Glutamatergic neuron (in vitro differentiated cells): ENCODE measurements around the gene NHLH2. TPM values are rescaled to one million over a fixed set of nuclear protein-coding genes. Genes with fewer than 3 reads are reported as not detected.
A peak's percentile ranks its signal among the peaks of the same experiment; 100 is the strongest.

Experiments used
- DNase-seq: peaks from one replicate; pipeline ENCODE4 v3.0.0; 2022
- H3K27ac Mint-ChIP-seq: one replicate; pipeline ENCODE4 v1.8.0; 2020; ENCODE audit warnings: mild to moderate bottlenecking, mixed read lengths, inconsistent platforms; ENCODE audit not compliant: unreplicated experiment
- H3K27me3 Mint-ChIP-seq: one replicate; pipeline ENCODE4 v1.8.0; 2020; ENCODE audit warnings: mild to moderate bottlenecking, moderate library complexity, mixed read lengths, inconsistent platforms; ENCODE audit not compliant: unreplicated experiment
- H3K36me3 Mint-ChIP-seq: one replicate; pipeline ENCODE4 v1.8.0; 2020; ENCODE audit warnings: mild to moderate bottlenecking, mixed read lengths, inconsistent platforms; ENCODE audit not compliant: unreplicated experiment
- H3K4me1 Mint-ChIP-seq: one replicate; pipeline ENCODE4 v1.8.0; 2020; ENCODE audit warnings: mild to moderate bottlenecking, low read depth, mixed read lengths, inconsistent platforms; ENCODE audit not compliant: unreplicated experiment
- H3K4me3 Mint-ChIP-seq: one replicate; pipeline ENCODE4 v1.8.0; 2020; ENCODE audit warnings: mild to moderate bottlenecking, mixed read lengths, inconsistent platforms; ENCODE audit not compliant: unreplicated experiment
- H3K9me3 Mint-ChIP-seq: one replicate; pipeline ENCODE4 v1.8.0; 2020; ENCODE audit warnings: mild to moderate bottlenecking, moderate library complexity, mixed read lengths, inconsistent platforms; ENCODE audit not compliant: unreplicated experiment
- total RNA-seq: library from RNA; stranded (reverse); fragmentation: NEBNext Ultra II Directional; extraction: Animal tissue kit (Norgen Biotek cat#: 25700); gene quantifications from one replicate; pipeline ENCODE4 v1.2.1, GENCODE V29; 2021; ENCODE audit not compliant: unreplicated experiment
- TF ChIP-seq, protein P1 (sequence below): fragments of 200-600 bp; sonication (generic); IDR thresholded peaks from one replicate; pipeline ENCODE4 v1.5.0; 2021; ENCODE audit not compliant: partially characterized antibody, unreplicated experiment

Gene NHLH2
- total RNA-seq, 1 donor from 2014 or later, result 255 TPM

DNA sequence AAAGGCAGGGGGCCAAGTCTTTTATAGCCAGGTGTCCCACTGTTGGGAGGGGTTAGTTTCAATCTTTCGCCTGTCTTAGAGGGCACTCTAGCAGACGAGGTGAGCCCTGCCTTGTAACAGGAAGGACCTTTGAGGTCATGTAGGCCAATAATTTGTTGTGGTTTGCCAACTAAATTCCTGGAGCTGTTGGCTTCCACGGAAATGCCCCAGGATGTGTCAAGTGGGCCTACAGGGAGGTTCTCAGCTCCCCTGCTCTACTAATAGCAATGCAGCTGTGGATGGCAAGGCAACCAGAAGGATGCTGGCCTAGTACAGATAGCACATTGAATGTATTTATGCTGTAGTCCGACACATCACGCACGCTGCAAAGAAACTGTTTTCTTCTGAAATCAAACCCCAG lies 50.1 kb downstream of the NHLH2 start:
- DNase-seq, result no peak
- Mint-ChIP-seq H3K4me1 (peaks cover 35% of the 10 kb centered on the region), H3K36me3 (peaks cover 4% of the 10 kb centered on the region), H3K27me3 (no peaks in the 10 kb centered on the region), H3K9me3 (peaks cover 8% of the 10 kb centered on the region), H3K27ac (no peak overlapping the region), H3K4me3 (no peak overlapping the region)
- TF ChIP-seq, protein P1, sequence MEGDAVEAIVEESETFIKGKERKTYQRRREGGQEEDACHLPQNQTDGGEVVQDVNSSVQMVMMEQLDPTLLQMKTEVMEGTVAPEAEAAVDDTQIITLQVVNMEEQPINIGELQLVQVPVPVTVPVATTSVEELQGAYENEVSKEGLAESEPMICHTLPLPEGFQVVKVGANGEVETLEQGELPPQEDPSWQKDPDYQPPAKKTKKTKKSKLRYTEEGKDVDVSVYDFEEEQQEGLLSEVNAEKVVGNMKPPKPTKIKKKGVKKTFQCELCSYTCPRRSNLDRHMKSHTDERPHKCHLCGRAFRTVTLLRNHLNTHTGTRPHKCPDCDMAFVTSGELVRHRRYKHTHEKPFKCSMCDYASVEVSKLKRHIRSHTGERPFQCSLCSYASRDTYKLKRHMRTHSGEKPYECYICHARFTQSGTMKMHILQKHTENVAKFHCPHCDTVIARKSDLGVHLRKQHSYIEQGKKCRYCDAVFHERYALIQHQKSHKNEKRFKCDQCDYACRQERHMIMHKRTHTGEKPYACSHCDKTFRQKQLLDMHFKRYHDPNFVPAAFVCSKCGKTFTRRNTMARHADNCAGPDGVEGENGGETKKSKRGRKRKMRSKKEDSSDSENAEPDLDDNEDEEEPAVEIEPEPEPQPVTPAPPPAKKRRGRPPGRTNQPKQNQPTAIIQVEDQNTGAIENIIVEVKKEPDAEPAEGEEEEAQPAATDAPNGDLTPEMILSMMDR, result no peak

DNA sequence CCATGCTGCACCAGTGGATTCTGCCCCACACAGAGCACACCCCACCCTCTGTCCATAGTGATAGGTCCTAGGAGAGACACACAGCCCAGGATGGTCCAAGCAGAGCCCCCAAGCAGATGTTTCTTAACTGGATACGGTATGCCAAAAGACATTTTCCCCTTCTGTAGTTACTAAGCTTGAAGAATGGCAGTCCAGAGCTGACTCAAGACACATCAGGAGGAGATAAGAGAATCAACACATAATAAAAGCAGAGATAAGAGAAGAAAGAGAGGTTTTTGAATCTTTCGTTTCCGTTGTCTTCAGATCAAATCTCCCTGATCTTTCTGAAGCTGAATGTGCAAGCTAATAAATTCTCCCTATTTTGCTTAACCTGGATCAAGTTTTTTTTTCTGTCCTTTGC lies 50.6 kb downstream of the NHLH2 start:
- Mint-ChIP-seq H3K9me3 (peaks cover 8% of the 10 kb centered on the region), H3K4me1 (peaks cover 30% of the 10 kb centered on the region), H3K27ac (peak overlapping the region; percentile 56), H3K4me3 (no peak overlapping the region), H3K27me3 (no peaks in the 10 kb centered on the region), H3K36me3 (peaks cover 4% of the 10 kb centered on the region)
- TF ChIP-seq, protein P1, result no peak
- DNase-seq, result no peak

Other genes starting within 250 kb of the NHLH2 start
- 4.6 TPM for gene VANGL1, start 199.2 kb downstream of the NHLH2 start, total RNA-seq
- gene CASQ2, start 72.4 kb downstream of the NHLH2 start, total RNA-seq, result not detected
- 49.4 TPM for gene SLC22A15, start 135.4 kb upstream of the NHLH2 start, total RNA-seq